Endothelial cell of umbilical vein (primary cell): ENCODE measurements around the gene XKR8.

Experiments used
- CTCF ChIP-seq, 2 donors: IDR thresholded peaks; 1 replicate in 1 of 2; 2 replicates in 1 of 2; pipeline ENCODE4 v1.5.1; 2011; ENCODE audit warnings: low read length in 2 of 2, mild to moderate bottlenecking in 2 of 2, moderate library complexity in 2 of 2, control low read depth in 1 of 2, inconsistent platforms in 1 of 2, low read depth in 1 of 2; ENCODE audit not compliant: insufficient read depth in 1 of 2; ENCODE audit errors: extremely low read depth in 1 of 2
- EZH2 ChIP-seq: IDR thresholded peaks from 2 replicates; pipeline ENCODE4 v1.6.1; 2012; ENCODE audit warnings: borderline replicate concordance, low read depth, mild to moderate bottlenecking, moderate library complexity, low read length, inconsistent platforms; ENCODE audit not compliant: severe bottlenecking
- GATA2 ChIP-seq: IDR thresholded peaks from 2 replicates; pipeline ENCODE4 v1.7.0; 2011; ENCODE audit warnings: low read depth, mild to moderate bottlenecking, moderate library complexity, mixed read lengths, low read length; ENCODE audit not compliant: insufficient read length, insufficient read depth
- JUN ChIP-seq: IDR thresholded peaks from 2 replicates; pipeline ENCODE4 v1.6.1; 2011; ENCODE audit warnings: borderline replicate concordance, low read depth; ENCODE audit not compliant: insufficient read length, insufficient read depth
- MYC ChIP-seq: IDR thresholded peaks from one replicate; pipeline ENCODE4 v1.6.1; 2011; ENCODE audit warnings: mild to moderate bottlenecking, low read depth, low read length
- POLR2A ChIP-seq: IDR thresholded peaks from 2 replicates; pipeline ENCODE4 v1.6.1; 2012; ENCODE audit warnings: low read depth, mild to moderate bottlenecking, control low read depth, low read length
- POLR2AphosphoS5 ChIP-seq: IDR thresholded peaks from 2 replicates; pipeline ENCODE4 v1.6.1; 2012; ENCODE audit warnings: low read depth, mild to moderate bottlenecking, control low read depth, low read length, moderate library complexity; ENCODE audit not compliant: insufficient read depth

- TF ChIP-seq GATA2 = no peak
- TF ChIP-seq POLR2A = no peak
- no peak for TF ChIP-seq CTCF (IDR thresholded peaks at IDR 0.05; ENCODE audit: extremely low read depth in 1 of 2, insufficient read depth in 1 of 2, low read depth in 1 of 2, low read length in 2 of 2)
- no peak for TF ChIP-seq EZH2
- TF ChIP-seq POLR2AphosphoS5 = no peak
- TF ChIP-seq MYC = no peak
- TF ChIP-seq JUN = no peak
Observed at GRCh38 chr1:27949027-27949426, 10.7 kb upstream of the XKR8 start.
